GM04503 (cell line): Measurements from ENCODE around the gene TCP11L1.
"Not testable (repeated sequence)": the region's sequence is repeated elsewhere in the genome, so short reads cannot be mapped to it uniquely, and the experiment has no call there.

Experiments
- DNase-seq: peaks from one replicate; pipeline ENCODE4 v3.0.0-alpha.2; 2012; ENCODE audit warnings: low read depth

Gene TCP11L1

GRCh38 chr11:33067294-33067693 is 27.9 kb downstream of the TCP11L1 start:
- DNase-seq: no peak

- no peak for DNase-seq
These were observed 29.4 kb downstream of the TCP11L1 start for GRCh38 chr11:33068611-33069340.

- DNase-seq: no peak
These were observed 33.1 kb downstream of the TCP11L1 start for GRCh38 chr11:33072465-33072864.

- no peak for DNase-seq
These were observed 44.5 kb downstream of the TCP11L1 start for GRCh38 chr11:33083918-33084317.

GRCh38 chr11:33086017-33086416 is 46.6 kb downstream of the TCP11L1 start:
- no peak for DNase-seq

GRCh38 chr11:33089776-33090175 is 50.4 kb downstream of the TCP11L1 start:
- no peak for DNase-seq

GRCh38 chr11:33094157-33094556 is 54.8 kb downstream of the TCP11L1 start:
- no peak for DNase-seq

GRCh38 chr11:33103836-33104235 is 64.5 kb downstream of the TCP11L1 start:
- no peak for DNase-seq

- no peak for DNase-seq
These were observed 70.0 kb downstream of the TCP11L1 start for GRCh38 chr11:33109294-33109895.

GRCh38 chr11:33110083-33110482 is 70.7 kb downstream of the TCP11L1 start:
- DNase-seq: no peak

- no peak for DNase-seq
These were observed 77.2 kb downstream of the TCP11L1 start for GRCh38 chr11:33116535-33116934.

- not testable (repeated sequence) for DNase-seq
These were observed 83.3 kb downstream of the TCP11L1 start for GRCh38 chr11:33122696-33123095.
